GM12864 (cell line): ENCODE measurements around the gene CDKAL1.

Source experiments
- DNase-seq: peaks from one replicate; pipeline ENCODE4 v3.0.0-alpha.2; 2011; ENCODE audit warnings: low read depth
- H3K4me3 ChIP-seq: 2 replicates; pipeline ENCODE4 v1.5.1; 2011; ENCODE audit warnings: mild to moderate bottlenecking, low read depth, low read length, control low read depth
- CTCF ChIP-seq: IDR thresholded peaks from 2 replicates; pipeline ENCODE4 v1.5.1; 2011; ENCODE audit warnings: low read depth, mild to moderate bottlenecking, moderate library complexity, low read length, control low read depth, inconsistent platforms; ENCODE audit errors: missing control alignments

The CDKAL1 gene

GRCh38 chr6:20769631-20770030 is 235.4 kb downstream of the CDKAL1 start:
- no peak for TF ChIP-seq CTCF
- H3K4me3 ChIP-seq, result no peak overlapping the region
- DNase-seq, result no peak

- no peak for TF ChIP-seq CTCF
- H3K4me3 ChIP-seq, result no peak overlapping the region
- no peak for DNase-seq
Observed at GRCh38 chr6:20770773-20771172, 236.5 kb downstream of the CDKAL1 start.

- DNase-seq, result no peak
Observed at GRCh38 chr6:20771409-20771808, 237.2 kb downstream of the CDKAL1 start.

GRCh38 chr6:20773822-20774221 is 239.6 kb downstream of the CDKAL1 start:
- no peak for DNase-seq
- no peak overlapping the region for H3K4me3 ChIP-seq
- no peak for TF ChIP-seq CTCF

More at GRCh38 chr6:20771409-20771808, 237.2 kb downstream of the CDKAL1 start:
- H3K4me3 ChIP-seq, result no peak overlapping the region
- no peak for TF ChIP-seq CTCF

- H3K4me3 ChIP-seq, result no peak overlapping the region
- TF ChIP-seq CTCF, result no peak
- no peak for DNase-seq
Observed at GRCh38 chr6:20775981-20776380, 241.7 kb downstream of the CDKAL1 start.

- TF ChIP-seq CTCF, result no peak
- DNase-seq, result no peak
- no peak overlapping the region for H3K4me3 ChIP-seq
Observed at GRCh38 chr6:20777801-20778200, 243.5 kb downstream of the CDKAL1 start.

- DNase-seq, result no peak
- no peak for TF ChIP-seq CTCF
- no peak overlapping the region for H3K4me3 ChIP-seq
Observed at GRCh38 chr6:20778459-20778858, 244.2 kb downstream of the CDKAL1 start.
